KG1 (cell line): ENCODE measurements around the gene CEACAM21.

Experiments used
- DNase-seq: peaks from one replicate; lab custom pipeline; 2025; lab: John Stamatoyannopoulos, UW

Gene CEACAM21

DNA sequence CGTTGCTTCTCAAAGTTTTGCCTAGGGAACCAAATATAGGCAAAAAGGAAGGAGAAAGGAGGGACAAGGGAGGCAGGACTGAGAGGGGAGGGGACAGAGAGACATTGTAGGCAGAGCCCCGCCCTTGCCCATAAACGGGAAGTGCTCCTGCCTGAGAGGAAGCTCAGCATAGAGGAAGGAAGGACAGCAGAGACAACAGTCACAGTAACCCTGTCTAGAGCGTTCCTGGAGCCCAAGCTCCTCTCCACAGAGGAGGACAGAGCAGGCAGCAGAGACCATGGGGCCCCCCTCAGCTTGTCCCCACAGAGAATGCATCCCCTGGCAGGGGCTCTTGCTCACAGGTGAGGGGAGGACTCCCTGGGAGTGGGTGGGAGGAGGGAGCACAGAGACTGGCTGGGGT, at the start of gene CEACAM21:
CEACAM21 (plus strand) TSS at position 169 of the 400 bp plus-strand sequence; CDS start at position 278, 109 bp downstream.
- DNase-seq: peak; percentile 52

GRCh38 chr19:41527089-41527488, 48.9 kb upstream of the CEACAM21 start:
- DNase-seq: no peak

GRCh38 chr19:41528106-41528505, 47.9 kb upstream of the CEACAM21 start:
- DNase-seq: no peak

DNA sequence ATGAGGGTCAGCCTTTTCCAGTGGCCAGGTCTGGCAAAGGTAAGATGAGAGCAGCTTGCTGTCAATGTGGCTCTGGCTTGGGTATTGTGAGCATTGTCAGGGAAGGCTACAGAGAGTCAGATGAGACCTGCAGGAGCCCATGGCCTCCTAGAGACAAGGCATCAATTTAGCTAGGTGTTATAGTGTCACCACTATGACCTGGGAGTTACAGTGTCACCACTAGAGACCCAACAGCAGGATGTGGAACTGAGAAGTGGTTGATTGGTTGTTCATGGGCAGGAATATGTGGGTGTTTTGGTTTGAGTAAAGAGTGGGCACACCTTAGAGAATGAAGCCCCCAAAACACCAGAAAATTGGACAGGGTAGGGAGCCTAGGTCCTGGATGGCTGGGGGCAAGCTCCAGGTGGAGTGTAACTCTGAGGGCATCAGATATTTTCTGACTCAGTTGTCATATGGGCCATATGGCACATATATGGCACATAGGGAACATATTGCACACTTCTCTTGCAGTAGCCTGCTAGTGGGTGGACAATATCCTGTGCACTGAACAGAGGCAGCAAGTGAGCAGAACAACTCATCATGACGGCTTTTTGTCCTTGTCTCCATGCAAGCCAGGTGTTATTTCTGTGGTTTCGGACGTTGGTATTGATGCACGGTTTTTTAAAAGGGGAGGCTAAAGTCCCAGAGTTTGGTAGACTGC, 46.3 kb upstream of the CEACAM21 start:
- no peak for DNase-seq

- DNase-seq: no peak
Measured at GRCh38 chr19:41530184-41530534, 45.8 kb upstream of the CEACAM21 start.

DNA sequence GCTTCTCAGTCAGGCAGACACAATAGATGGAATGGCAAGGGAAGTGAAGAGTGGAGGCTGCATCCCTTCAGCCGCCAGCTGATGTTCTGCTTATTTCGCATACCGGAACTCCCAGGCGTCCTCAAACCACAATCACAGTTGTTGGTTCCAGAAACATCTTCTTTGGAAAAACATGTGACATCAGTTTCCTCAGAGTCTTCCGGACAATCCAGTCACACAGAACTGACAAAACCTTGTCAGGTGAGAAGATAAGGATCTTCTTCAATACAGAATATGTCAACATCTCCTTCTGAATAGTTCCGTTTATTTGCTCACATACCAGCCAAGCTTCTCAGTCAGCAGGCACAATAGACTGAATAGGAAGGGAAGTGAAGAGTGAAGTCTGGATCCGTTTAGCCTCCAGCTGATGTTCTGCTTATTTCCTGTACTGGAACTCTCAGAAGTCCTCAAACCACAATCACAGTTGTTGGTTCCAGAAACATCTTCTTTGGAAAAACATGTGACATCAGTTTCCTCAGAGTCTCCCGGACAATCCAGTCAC, 45.1 kb upstream of the CEACAM21 start:
- DNase-seq: no peak

- peak; percentile 67 for DNase-seq
Measured at GRCh38 chr19:41531438-41532311, 44.3 kb upstream of the CEACAM21 start.

DNA sequence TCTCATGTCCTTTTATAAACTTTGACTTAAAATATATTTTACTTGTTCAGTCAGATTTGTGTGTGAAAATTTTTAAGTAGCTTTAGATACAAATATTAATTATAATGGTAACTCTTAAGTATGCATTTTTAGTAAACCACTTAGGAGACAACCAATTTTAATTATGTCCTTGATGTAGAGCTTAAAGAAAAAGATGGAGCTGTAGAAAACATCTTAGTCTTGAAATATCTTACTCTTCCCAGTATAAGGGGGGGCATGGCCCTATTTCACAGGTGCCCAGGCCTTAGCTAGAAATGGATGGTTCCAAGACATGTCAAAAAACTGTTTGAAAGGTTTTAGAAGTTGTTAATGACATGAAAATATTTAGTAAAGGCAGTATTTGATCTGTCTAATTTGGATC, 43.4 kb upstream of the CEACAM21 start:
- no peak for DNase-seq

- DNase-seq: no peak
Measured at GRCh38 chr19:41533671-41534215, 42.2 kb upstream of the CEACAM21 start.

DNA sequence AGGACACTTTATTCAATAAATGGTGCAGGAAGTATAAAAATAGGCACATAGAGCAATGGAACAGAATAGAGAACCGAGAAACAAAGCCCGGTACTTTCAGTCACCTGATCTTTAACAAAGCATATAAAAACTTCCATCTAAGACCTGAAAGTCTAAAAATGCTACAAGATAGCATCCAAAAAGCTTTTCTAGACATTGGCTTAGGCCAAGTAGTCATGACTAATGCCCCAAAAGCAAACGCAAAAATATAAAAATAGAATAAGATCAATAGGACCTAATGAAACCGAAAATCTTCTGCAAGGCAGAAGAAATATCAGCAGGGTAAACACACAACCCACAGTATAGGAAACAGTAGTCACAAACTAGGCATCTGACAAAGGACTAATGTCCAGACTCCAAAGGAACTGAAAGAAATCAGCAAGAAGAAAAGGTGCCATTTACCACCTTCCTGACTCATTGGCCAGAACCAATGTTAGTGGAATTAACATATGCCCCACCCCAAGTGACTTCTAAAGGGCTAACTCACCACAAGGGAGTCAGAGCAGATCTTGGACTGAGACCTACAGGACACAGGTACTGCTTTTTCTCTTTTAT, 40.8 kb upstream of the CEACAM21 start:
- no peak for DNase-seq

DNA sequence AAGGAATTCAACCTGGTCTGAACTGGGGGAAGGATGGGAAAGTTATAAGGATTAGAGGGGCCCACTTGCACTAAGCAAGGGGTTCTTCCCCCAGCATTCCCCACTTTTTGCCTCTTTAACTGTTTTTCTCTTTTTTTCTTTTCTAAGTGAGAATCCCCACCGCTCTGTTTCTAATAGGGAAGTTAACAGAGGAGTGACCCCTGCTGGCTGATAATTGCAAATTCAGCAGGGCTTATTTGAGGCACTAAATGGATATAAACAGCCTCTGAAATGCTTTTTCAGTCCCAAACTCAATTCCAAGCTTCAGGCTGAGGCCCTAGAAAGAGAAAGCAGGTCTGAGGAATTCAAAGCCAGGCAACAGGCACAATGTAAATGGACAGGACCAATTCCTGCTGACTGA, 38.2 kb upstream of the CEACAM21 start:
- DNase-seq: no peak

GRCh38 chr19:41540041-41540695, 35.8 kb upstream of the CEACAM21 start:
- no peak for DNase-seq

DNA sequence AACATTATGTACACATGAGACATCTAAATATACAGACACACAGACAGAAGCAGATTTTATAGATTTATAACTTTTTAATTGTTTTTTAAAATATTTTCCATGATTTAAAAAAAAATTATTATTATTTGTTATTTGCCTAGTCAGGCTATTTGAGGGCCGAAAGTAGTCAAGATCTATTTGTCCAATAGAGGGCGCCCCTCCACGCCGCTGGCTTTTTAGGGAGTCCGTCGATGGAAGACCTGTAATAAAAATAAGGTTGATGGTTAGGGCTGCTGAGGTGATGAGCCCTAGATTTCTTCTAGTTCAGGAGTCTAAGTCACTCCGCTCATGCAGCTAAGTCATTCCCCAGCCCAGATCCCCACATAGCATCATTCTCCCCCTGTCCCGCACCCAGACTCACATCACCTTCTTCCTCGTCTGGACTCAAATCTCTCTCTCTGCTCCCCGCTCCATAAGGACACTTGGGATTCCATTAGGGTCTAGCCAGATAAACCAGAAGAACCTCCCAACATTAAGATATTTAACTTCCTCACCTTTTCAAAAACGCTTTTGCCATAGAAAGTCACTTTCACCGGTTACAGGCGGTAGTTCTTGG, 33.9 kb upstream of the CEACAM21 start:
- peak; percentile 38 for DNase-seq

- no peak for DNase-seq
Measured at GRCh38 chr19:41542622-41543021, 33.3 kb upstream of the CEACAM21 start.

GRCh38 chr19:41543582-41543981, 32.4 kb upstream of the CEACAM21 start:
- no peak for DNase-seq

DNA sequence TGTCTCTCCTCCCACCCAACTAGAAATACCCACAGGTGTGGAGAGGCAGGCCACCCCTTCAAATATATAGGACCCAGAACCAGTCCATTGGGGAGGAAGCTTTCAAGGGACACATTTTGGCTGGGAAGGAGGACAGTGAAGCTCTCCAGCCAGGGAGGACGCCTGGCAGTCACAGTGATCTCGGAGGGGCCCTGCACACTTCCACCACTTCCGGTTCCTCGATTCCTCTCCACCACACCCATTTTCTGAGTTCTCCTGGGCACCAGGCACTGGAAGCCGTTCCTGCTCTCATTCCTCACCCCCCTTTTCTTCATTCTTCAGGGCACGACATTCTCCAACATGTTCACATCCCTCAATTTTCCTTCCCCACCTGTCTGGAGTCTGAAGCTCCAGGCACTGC, 30.4 kb upstream of the CEACAM21 start:
- DNase-seq: peak; percentile 28

DNA sequence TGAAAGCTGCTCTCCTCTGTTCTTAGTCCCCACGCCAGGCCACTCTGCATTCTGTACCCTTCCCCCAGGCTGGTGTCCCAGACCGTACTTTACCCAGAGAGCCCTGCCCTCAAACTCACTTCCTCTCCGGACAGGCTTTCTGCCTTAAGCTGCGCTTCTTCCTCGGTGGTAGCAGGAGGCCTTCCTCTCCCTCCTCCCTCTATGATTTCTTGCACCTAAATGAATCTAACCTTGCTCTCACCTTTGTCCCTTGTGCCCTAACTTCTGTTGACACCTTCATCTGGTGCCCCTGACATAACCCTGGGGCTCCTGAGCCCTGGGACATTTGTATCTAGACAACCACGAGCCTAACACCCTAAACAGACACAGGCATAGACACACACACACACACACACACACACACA, 29.6 kb upstream of the CEACAM21 start:
- DNase-seq: peak; percentile 23

- no peak for DNase-seq
Measured at GRCh38 chr19:41546961-41547360, 29.0 kb upstream of the CEACAM21 start.

- no peak for DNase-seq
Measured at GRCh38 chr19:41547569-41547968, 28.4 kb upstream of the CEACAM21 start.

GRCh38 chr19:41548047-41548446, 27.9 kb upstream of the CEACAM21 start:
- no peak for DNase-seq

GRCh38 chr19:41548954-41549688, 26.8 kb upstream of the CEACAM21 start:
- peak; percentile 96 for DNase-seq
